Measurements from ENCODE around the gene USH1C. TPM values are rescaled to one million over a fixed set of nuclear protein-coding genes. Genes with fewer than 3 reads are reported as not detected.

The USH1C gene
- total and polyA plus RNA-seq, 7 donors, result 0.05 to 0.44 (median 0.14) TPM; not detected in 4

- no peak for ATAC-seq
- Histone ChIP-seq H3K27ac (no peak overlapping the region), H3K4me1 (no peaks in the 10 kb centered on the region), H3K36me3 (ENCODE audit: insufficient read depth in 1 of 2, low read depth in 1 of 2) (no peaks in the 10 kb centered on the region), H3K27me3 (ENCODE audit: insufficient read depth in 3 of 3, low read length in 2 of 3) (no peaks in the 10 kb centered on the region), H3K4me3 (no peak overlapping the region), H3K9me3 (no peaks in the 10 kb centered on the region)
- DNase-seq, result no peak
- intact Hi-C loops (cut with DNase I), result no loop called here
- WGBS, 3 donors, result 82 to 85% (median 82%) methylated on average over 8 of the region's 8 CpGs
- TF ChIP-seq, protein P1, sequence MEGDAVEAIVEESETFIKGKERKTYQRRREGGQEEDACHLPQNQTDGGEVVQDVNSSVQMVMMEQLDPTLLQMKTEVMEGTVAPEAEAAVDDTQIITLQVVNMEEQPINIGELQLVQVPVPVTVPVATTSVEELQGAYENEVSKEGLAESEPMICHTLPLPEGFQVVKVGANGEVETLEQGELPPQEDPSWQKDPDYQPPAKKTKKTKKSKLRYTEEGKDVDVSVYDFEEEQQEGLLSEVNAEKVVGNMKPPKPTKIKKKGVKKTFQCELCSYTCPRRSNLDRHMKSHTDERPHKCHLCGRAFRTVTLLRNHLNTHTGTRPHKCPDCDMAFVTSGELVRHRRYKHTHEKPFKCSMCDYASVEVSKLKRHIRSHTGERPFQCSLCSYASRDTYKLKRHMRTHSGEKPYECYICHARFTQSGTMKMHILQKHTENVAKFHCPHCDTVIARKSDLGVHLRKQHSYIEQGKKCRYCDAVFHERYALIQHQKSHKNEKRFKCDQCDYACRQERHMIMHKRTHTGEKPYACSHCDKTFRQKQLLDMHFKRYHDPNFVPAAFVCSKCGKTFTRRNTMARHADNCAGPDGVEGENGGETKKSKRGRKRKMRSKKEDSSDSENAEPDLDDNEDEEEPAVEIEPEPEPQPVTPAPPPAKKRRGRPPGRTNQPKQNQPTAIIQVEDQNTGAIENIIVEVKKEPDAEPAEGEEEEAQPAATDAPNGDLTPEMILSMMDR (IDR thresholded peaks at IDR 0.05), result no peak
Measured at GRCh38 chr11:17449158-17449557, 95.1 kb downstream of the USH1C start.

DNA sequence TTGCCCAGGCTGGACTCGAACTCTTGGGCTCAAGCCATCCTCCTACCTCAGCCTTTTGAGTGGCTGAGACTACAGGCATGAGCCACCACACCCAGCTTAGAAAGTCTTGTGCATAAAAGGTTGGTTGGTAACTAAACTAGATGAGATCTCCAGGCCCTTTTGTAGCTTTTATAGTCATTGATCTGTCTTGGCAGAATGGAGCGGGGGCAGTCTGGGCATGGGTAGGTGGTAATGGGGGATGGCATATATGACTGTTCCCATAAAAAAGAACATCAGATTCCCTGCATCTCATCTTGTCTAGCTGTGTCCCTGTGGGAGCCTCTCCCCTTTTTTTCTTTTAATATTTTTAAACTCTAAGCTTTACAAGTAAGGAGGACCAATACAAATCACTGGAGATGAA is 97.7 kb downstream of the USH1C start:
- Histone ChIP-seq H3K4me3 (no peak overlapping the region), H3K27me3 (ENCODE audit: insufficient read depth in 3 of 3, low read length in 2 of 3) (no peaks in the 10 kb centered on the region), H3K27ac (no peak overlapping the region), H3K4me1 (no peaks in the 10 kb centered on the region), H3K36me3 (ENCODE audit: insufficient read depth in 1 of 2, low read depth in 1 of 2) (no peaks in the 10 kb centered on the region), H3K9me3 (no peaks in the 10 kb centered on the region)
- TF ChIP-seq, protein P1 (IDR thresholded peaks at IDR 0.05), result no peak
- DNase-seq, result no peak
- WGBS, 3 donors, result 79 to 88% (median 84%) methylated on average over 2 of the region's 2 CpGs
- intact Hi-C loops (cut with DNase I), result no loop called here
- ATAC-seq, result no peak

- Histone ChIP-seq H3K27ac (no peak overlapping the region), H3K27me3 (ENCODE audit: insufficient read depth in 3 of 3, low read length in 2 of 3) (no peaks in the 10 kb centered on the region), H3K4me3 (no peak overlapping the region), H3K9me3 (no peaks in the 10 kb centered on the region), H3K4me1 (no peaks in the 10 kb centered on the region), H3K36me3 (ENCODE audit: insufficient read depth in 1 of 2, low read depth in 1 of 2) (no peaks in the 10 kb centered on the region)
- TF ChIP-seq, protein P1 (IDR thresholded peaks at IDR 0.05), result no peak
- 64 to 79% (median 72%) methylated on average over 5 of the region's 5 CpGs for WGBS, 3 donors
- DNase-seq (no peak), ATAC-seq (peak in 1 of 4 donors; percentile 34)
- intact Hi-C loops (cut with DNase I), result no loop called here
Measured at GRCh38 chr11:17445240-17445795, 98.9 kb downstream of the USH1C start.

- intact Hi-C loops (cut with DNase I), result no loop called here
- Histone ChIP-seq H3K27ac (no peak overlapping the region), H3K36me3 (ENCODE audit: insufficient read depth in 1 of 2, low read depth in 1 of 2) (no peaks in the 10 kb centered on the region), H3K4me1 (no peaks in the 10 kb centered on the region), H3K9me3 (no peaks in the 10 kb centered on the region), H3K4me3 (no peak overlapping the region), H3K27me3 (ENCODE audit: insufficient read depth in 3 of 3, low read length in 2 of 3) (no peaks in the 10 kb centered on the region)
- WGBS, 3 donors, result 81 to 93% (median 89%) methylated on average over 2 of the region's 2 CpGs
- TF ChIP-seq, protein P1 (IDR thresholded peaks at IDR 0.05), result no peak
- no peak for ATAC-seq
- no peak for DNase-seq
Measured at GRCh38 chr11:17443926-17444690, 100.1 kb downstream of the USH1C start.

Other genes with a start within 250 kb of the USH1C start
- gene NCR3LG1, start 192.6 kb downstream of the USH1C start, total RNA-seq, result under 1 TPM; 0.09 to 0.71 (median 0.17) TPM
- under 1 TPM; 0.01 to 0.18 (median 0.14) TPM for gene NCR3LG1, start 192.6 kb downstream of the USH1C start, polyA plus RNA-seq
- 100 to 1,000 TPM in 2 of 4 donors, 10 to 100 TPM in 2; 88.4 to 173 (median 126) TPM for gene KCNJ11, start 155.8 kb downstream of the USH1C start, total RNA-seq
- gene KCNJ11, start 155.8 kb downstream of the USH1C start, polyA plus RNA-seq, result 10 to 100 TPM; 66.5 to 87.5 (median 86.8) TPM
- gene ABCC8, start 67.6 kb downstream of the USH1C start, total RNA-seq, result 1 to 10 TPM in 3 of 4 donors, under 1 TPM in 1; 0.64 to 3.5 (median 1.3) TPM
- gene ABCC8, start 67.6 kb downstream of the USH1C start, polyA plus RNA-seq, result under 1 TPM; 0.26 to 0.75 (median 0.32) TPM
- not detected for gene OTOG, start 2.8 kb upstream of the USH1C start, total RNA-seq
- gene OTOG, start 2.8 kb upstream of the USH1C start, polyA plus RNA-seq, result not detected
- 10 to 100 TPM; 45.6 to 95.7 (median 60.4) TPM for gene MYOD1, start 175.2 kb upstream of the USH1C start, total RNA-seq
- 10 to 100 TPM in 1 of 3 donors, 1 to 10 TPM in 2; 5.0 to 63.6 (median 6.8) TPM for gene MYOD1, start 175.2 kb upstream of the USH1C start, polyA plus RNA-seq
- 1 to 10 TPM in 1 of 4 donors, under 1 TPM in 3; 0.05 to 1.1 (median 0.47) TPM for gene KCNC1, start 190.4 kb upstream of the USH1C start, total RNA-seq
- gene KCNC1, start 190.4 kb upstream of the USH1C start, polyA plus RNA-seq, result under 1 TPM; 0.01 to 0.13 (median 0.05) TPM